Right cardiac atrium (tissue), 5 donors: ENCODE results near the gene TMEM108. TPM values are rescaled to one million over a fixed set of nuclear protein-coding genes. Genes with fewer than 3 reads are reported as not detected.

Experiments used
- ATAC-seq, 2 donors: fragments of 200-7000 bp; cut with Tn5 transposase; one replicate each; pipeline versions ENCODE4 v1.8.0 to v1.9.1; 2020; ENCODE audit warnings: moderate library complexity in 2 of 2, mild to moderate bottlenecking in 1 of 2
- DNase-seq, 3 donors: peaks; one replicate each; pipeline ENCODE4 v3.0.0-alpha.2; 2020
- H3K27ac ChIP-seq: one replicate; pipeline ENCODE4 v1.5.1; 2013; ENCODE audit warnings: mild to moderate bottlenecking, low read length, control low read depth, moderate library complexity
- H3K27me3 ChIP-seq: one replicate; pipeline ENCODE4 v1.6.1; 2013; ENCODE audit not compliant: control insufficient read depth, insufficient read depth
- H3K4me1 ChIP-seq: one replicate; pipeline ENCODE4 v1.6.1; 2013; ENCODE audit warnings: low read length; ENCODE audit not compliant: control insufficient read depth, insufficient read depth
- H3K4me3 ChIP-seq: one replicate; pipeline ENCODE4 v1.5.1; 2013; ENCODE audit warnings: low read length, control low read depth
- H3K9me3 ChIP-seq: one replicate; pipeline ENCODE4 v1.6.1; 2013; ENCODE audit warnings: low read length; ENCODE audit not compliant: control insufficient read depth
- WGBS: extraction: QIAGEN DNeasy Blood & Tissue Kit; methylation state at CpG from one replicate; pipeline ENCODE4 v1.1.7; 2013; 5-methylcytosine and 5-hydroxymethylcytosine counted together
- intact Hi-C, 4 donors: fragments of 100-400 bp; cut with DNase I; formaldehyde crosslinking; loops; one replicate each; pipeline versions ENCODE4 v1.11.0 to v1.14.0; 2022 to 2023
- polyA plus RNA-seq: library from polyadenylated mRNA; stranded (reverse); fragments of 200-250 nt; gene quantifications from one replicate; pipeline ENCODE4 v1.2.3, GENCODE V29; 2013
- total RNA-seq, 4 donors: library from RNA; stranded (reverse); fragmentation: NEBNext Ultra II Directional; extraction: Animal tissue kit (Norgen Biotek cat#: 25700); gene quantifications; one replicate each; pipeline ENCODE4 v1.2.1, GENCODE V29; 2021
- donor health status: healthy with polysubstance abuse.
- donor health status: DM: no; HTN: yes; CAD: no.
- donor health status: DM: no; HTN: no; CAD: no.
- donor health status: DM: no; HTN: yes; CAD: no; lungs with severe emphysema.
- donor health status: DM: yes; HTN: yes; CAD: no.

Gene TMEM108
- total and polyA plus RNA-seq, 5 donors: 5.2 to 20.3 (median 13.2) TPM

DNA sequence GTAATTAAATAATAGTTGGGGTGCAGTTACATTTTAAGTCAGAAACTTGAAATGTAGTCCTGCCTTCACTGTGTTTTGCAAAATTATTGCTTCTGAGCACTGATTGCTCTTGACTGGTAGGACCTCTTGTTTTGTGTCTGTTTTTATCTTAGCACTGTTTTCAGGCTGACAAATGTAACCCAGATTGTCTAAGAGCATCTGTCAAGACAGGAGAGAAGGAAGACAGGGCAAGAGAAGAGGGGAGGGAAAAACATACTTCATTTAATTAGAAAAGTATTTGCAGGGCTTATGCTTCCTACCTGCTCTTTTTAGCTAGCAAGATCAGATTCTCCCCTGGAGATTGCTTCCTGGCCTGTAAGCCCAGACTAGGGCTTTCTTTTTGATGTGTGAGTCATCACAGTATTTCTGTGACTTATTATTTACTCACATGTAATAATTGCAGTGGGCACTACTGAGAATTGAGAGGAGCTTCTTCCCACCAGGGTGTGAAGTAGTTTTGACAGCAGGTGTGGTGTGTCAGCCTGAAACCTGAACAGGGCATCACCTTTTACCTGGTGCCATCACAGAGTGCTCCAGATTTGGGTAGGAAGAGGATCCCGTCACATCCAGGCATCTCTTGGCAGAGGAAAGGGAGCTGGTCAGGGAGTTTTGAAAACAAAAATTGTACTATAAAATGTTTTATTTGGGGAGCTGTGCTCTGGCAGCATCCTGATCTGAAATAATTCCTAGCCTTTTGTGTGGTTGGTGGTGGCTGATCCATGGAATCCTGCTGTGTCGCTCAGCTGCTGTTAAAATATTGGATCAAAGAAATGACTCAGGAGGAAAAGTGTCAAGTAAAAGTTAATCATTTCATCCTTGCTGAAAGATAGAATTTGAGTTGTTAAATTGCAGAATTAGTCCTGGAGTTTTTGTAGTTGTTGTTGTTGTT, 98.2 kb downstream of the TMEM108 start:
- Histone ChIP-seq H3K27me3 (no peaks in the 10 kb centered on the region), H3K9me3 (no peaks in the 10 kb centered on the region), H3K4me3 (no peak overlapping the region), H3K4me1 (no peaks in the 10 kb centered on the region), H3K27ac (no peak overlapping the region)
- intact Hi-C loops: no loop called here
- DNase-seq: no peak
- ATAC-seq: no peak
- 89% methylated on average over 2 of the region's 2 CpGs for WGBS

DNA sequence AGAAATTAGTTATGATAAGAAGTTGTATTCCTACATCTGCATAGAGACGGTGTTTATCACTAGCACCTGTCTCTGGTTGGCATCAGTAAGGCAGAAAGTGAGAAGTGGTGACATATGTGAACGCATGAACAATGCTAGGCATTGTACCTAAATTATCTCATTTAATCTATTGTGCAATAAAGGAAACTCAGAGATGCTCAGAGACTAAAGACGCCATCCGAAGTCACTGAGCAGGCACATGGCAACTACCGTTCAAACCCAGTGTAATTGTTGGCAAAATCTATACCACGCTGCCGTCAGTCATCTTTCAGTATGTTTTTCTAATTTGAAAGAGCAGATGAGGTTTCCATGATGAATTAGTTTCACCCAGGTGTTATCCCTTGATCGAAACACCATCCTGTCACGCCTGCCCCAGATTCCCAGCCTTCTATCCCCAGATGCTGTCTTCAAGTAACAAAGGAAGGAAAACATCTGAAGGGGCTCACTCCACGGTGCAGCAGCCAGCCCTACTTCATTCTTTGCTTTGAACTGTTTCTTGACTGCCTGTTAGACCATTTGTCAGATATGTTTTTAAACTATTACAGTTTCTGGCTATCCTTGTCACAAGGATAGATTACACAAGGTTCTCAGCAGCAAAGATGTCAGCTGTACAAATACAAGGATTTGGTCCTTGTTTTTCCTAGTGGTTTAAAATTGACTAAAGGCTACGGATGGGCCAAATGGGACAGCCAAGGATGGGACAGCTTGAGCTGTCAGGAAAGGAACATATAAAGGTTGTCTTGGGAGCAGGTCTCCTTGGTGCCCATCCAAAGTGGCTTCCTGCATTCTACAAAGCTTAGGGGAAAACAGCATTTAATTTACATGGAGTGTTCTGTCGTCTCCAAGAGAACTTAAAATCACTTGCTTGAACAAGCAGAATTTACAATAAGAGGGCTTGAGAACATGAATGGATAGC, 99.1 kb downstream of the TMEM108 start:
- Histone ChIP-seq H3K27ac (no peak overlapping the region), H3K9me3 (no peaks in the 10 kb centered on the region), H3K27me3 (no peaks in the 10 kb centered on the region), H3K4me1 (no peaks in the 10 kb centered on the region), H3K4me3 (no peak overlapping the region)
- ATAC-seq: no peak
- 82% methylated on average over 12 of the region's 12 CpGs for WGBS
- DNase-seq: no peak
- intact Hi-C loops: no loop called here

DNA sequence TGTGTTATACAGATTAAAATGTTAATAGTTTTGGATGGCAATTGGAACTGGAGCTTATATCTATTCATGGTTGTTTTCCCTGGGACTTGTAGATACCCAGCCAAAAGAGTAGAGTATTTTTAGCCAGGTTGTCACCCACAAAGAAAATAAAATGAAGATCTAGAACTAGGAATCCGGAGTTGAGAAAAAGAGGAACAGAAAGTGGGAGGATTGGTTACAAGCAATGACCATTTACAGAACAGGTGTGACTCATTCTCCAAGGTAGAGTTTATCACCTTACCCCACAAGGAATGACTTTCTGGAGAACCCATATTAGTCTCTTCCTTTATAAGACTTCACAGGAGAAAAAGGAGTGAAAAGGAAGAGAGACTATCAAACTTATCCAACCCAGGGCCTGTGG, 99.8 kb downstream of the TMEM108 start:
- H3K27ac ChIP-seq: no peak overlapping the region
- no peaks in the 10 kb centered on the region for H3K9me3 ChIP-seq
- DNase-seq (no peak), ATAC-seq (no peak)
- intact Hi-C loops: no loop called here
- H3K4me1 ChIP-seq: no peaks in the 10 kb centered on the region
- WGBS: 80% methylated on average over 1 of the region's 1 CpG
- H3K4me3 ChIP-seq: no peak overlapping the region
- H3K27me3 ChIP-seq: no peaks in the 10 kb centered on the region

DNA sequence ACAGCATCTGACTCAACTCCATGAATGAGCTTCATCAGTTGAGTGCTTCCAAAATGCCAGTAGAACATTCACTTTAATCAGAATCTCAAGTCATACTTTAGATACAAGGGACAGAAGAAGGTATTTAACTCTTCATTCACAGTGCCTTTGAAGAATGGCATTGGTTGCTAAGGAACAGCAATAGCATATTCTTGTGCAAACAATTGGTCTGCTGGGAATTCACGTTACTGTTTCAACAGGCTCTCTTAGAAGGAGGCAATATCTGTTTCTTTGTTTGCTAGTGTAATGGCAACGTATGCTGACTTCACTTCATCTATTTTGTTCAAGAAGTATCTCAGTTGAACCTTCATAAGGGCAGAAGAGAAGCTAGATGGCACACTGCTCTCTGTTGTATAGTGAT, 113.9 kb downstream of the TMEM108 start:
- H3K27ac ChIP-seq: no peak overlapping the region
- H3K4me3 ChIP-seq: no peak overlapping the region
- H3K9me3 ChIP-seq: no peaks in the 10 kb centered on the region
- intact Hi-C loops: no loop called here
- no peaks in the 10 kb centered on the region for H3K27me3 ChIP-seq
- ATAC-seq: no peak
- no peak for DNase-seq
- H3K4me1 ChIP-seq: no peaks in the 10 kb centered on the region
- WGBS: 57% methylated on average over 2 of the region's 2 CpGs

DNA sequence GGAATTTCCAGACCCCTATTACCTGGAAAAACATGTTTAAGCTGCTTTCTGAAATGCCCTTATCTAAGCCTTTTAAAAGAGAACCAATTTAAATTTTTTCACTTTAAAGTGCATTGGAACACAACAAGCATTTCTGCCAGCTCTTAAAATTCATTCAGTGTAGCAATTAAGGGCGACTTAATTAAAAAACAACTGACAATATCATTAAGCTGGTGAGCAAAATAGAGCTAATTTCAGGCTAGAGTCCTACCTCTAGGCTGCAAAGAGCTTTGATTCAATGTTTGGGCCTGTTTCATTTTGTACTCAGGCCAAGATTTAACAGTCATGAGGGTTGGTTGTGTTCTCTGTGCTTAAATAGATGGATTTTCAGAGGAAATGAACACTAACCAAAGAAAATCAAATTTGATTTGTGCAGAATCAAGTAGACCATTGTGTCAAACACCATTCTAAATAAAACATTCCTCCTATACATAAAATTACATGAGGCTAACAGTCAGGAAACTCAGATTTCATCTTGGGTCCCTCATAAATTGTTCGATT, 114.6 kb downstream of the TMEM108 start:
- intact Hi-C loops: no loop called here
- DNase-seq (no peak), ATAC-seq (no peak)
- H3K4me1 ChIP-seq: no peaks in the 10 kb centered on the region
- no peaks in the 10 kb centered on the region for H3K9me3 ChIP-seq
- H3K27me3 ChIP-seq: no peaks in the 10 kb centered on the region
- H3K27ac ChIP-seq: no peak overlapping the region
- no peak overlapping the region for H3K4me3 ChIP-seq
- WGBS: 59% methylated on average over 2 of the region's 2 CpGs

DNA sequence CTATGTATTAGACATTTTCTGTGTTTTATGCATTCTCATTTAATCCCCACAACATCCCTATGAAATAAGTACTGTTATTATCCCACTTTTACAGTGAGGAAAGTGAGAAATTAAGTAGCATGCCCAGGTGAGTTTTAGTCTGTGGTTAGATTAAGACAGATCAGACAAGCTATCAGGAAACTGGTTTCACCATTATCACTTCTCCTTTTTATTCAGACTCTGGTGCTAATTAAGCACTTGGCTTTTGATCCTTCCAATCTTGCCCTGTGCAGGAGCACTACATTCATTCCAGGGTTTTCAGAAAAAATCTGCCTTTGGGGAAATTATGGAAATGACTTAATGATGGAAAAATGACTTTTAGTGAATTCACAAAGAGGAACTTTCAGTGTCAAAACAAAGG, 115.2 kb downstream of the TMEM108 start:
- no peak for DNase-seq
- ATAC-seq: no peak
- no peak overlapping the region for H3K4me3 ChIP-seq
- H3K9me3 ChIP-seq: no peaks in the 10 kb centered on the region
- H3K27me3 ChIP-seq: no peaks in the 10 kb centered on the region
- no peak overlapping the region for H3K27ac ChIP-seq
- intact Hi-C loops: no loop called here
- H3K4me1 ChIP-seq: no peaks in the 10 kb centered on the region

DNA sequence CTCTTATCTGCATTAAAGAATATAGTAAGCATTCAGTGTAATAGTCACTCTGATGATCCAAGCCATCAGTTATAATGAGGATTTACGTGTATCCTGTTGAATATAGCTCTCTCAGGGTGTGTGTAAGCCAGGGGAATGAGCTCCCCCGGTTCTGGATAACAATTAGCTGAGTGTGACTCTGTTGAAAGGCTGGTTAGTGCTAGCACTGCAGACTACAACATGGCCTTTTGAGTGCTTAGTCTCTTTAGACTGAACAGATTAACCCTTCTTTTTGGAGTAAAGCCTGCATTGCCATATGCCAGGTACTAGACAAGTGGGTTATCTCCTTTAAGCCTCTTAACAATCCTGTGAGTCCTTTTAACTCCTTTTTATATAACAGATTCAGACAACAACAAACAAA, 119.5 kb downstream of the TMEM108 start:
- Histone ChIP-seq H3K27ac (no peak overlapping the region), H3K27me3 (no peaks in the 10 kb centered on the region), H3K9me3 (no peaks in the 10 kb centered on the region), H3K4me1 (no peaks in the 10 kb centered on the region), H3K4me3 (no peak overlapping the region)
- intact Hi-C loops: no loop called here
- no peak for ATAC-seq
- no peak for DNase-seq
- 58% methylated on average over 2 of the region's 2 CpGs for WGBS

DNA sequence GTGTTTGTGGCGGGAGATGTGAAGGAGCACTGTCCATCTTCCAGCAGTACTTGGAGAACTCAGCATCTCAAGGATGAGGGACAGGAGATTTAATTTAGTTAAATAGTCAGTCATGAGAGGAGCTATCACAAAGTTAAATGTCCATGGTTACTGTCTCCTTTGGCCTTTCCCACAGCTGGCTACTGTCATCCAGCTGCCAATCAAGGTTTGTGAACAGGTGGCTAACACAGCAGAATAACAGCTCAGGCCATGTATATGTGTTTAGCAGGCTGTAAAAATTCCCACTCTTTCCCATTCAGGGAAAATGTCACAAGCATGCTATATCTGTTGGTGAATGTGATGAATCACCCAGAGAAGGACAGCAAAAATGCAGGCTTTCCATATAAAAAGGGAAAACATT, 120.5 kb downstream of the TMEM108 start:
- 98% methylated on average over 1 of the region's 1 CpG for WGBS
- DNase-seq: no peak
- no peaks in the 10 kb centered on the region for H3K4me1 ChIP-seq
- intact Hi-C loops: no loop called here
- ATAC-seq: no peak
- H3K9me3 ChIP-seq: no peaks in the 10 kb centered on the region
- no peak overlapping the region for H3K27ac ChIP-seq
- no peaks in the 10 kb centered on the region for H3K27me3 ChIP-seq
- no peak overlapping the region for H3K4me3 ChIP-seq

DNA sequence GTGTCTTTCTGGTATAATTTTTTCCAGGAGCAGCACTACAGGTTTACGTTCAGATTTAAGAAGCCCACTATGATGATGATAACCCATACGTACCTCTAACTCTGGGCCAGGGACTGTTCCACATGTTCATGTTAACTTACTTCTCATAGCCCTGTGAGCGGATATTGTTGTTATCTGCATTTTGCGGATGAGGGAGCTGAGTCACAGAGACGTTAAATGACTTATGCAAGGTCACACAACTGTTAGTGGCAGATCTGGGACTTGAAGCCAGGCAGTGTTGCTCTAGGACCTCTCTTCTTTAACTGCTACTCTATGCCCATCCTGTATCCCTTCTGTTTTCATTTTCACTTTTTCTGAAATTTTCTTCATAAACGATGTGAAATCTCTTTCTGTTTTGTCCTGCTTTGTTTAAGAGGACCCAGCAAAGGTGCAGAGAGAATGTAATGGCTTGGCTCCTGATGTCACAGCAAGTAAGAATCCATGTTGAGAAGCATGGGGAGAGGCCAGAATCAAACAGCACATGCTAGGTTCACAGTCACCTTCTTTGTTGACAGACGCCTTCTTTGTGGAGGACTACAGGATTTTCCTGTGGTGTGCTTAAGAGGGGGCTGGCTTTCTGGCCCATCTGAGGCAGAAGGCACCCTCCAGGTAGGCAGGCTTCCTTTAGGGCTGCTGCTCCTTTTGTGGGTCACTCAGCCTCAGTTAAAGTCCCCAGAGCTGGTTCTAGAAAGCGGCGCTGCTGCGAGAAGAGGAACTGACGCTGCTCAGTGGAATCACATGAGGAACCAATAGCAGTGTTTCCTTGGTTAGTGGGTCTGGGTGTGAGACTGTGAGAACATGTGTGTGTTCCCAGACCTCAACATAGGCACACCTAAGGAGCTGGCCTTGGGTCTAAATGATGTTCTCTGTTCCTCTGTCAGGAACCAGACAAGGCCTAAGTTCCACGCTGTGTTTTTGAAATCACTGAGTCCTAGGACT, 121.6 kb downstream of the TMEM108 start:
- ATAC-seq: no peak
- intact Hi-C loops: no loop called here
- H3K27me3 ChIP-seq: no peaks in the 10 kb centered on the region

DNA sequence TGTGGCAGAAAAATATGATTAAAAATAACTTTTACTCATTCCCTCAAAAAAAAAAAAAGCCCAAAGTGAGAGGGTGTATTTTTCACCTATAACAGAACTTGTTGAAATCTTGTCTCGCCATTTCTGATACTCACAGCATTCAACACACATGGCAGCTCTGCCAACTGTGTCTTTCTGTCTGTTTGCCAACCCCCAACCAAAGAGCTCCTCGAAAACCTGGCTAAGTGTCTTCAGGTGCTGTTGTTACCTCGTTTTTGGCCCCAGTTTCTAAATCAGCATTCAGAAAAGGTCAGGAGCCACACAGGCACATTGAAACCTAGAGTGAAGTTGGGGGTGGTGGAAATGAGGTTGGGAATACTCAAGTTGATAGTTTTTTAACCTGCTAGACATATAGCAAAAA, 123.5 kb downstream of the TMEM108 start:
- Histone ChIP-seq H3K27ac (no peak overlapping the region), H3K4me1 (no peaks in the 10 kb centered on the region), H3K9me3 (no peaks in the 10 kb centered on the region), H3K4me3 (no peak overlapping the region), H3K27me3 (no peaks in the 10 kb centered on the region)
- no peak for DNase-seq
- 61% methylated on average over 3 of the region's 3 CpGs for WGBS
- ATAC-seq: no peak
- intact Hi-C loops: no loop called here

More for the DNA sequence above, 121.6 kb downstream of the TMEM108 start:
- H3K4me3 ChIP-seq: no peak overlapping the region
- no peak overlapping the region for H3K27ac ChIP-seq
- 90% methylated on average over 12 of the region's 12 CpGs for WGBS
- DNase-seq: peak in 1 of 3 donors; percentile 15
- no peaks in the 10 kb centered on the region for H3K9me3 ChIP-seq
- no peaks in the 10 kb centered on the region for H3K4me1 ChIP-seq
